ENCODE measurements around the gene SLC9B2.

Gene SLC9B2

GRCh38 chr4:103076747-103077347 lies at the start of gene SLC9B2:
SLC9B2 (minus strand) TSS chr4:103076761; CDS start chr4:103067550, 9,211 bp downstream.
- H4K20me1 ChIP-seq: peaks cover 0 to 19% (median 0%) of the 10 kb centered on the region in 11 experiments; a peak in 4 of 22 replicates
- H3K27ac ChIP-seq: peak within 1 kb of the TSS; percentile 76 to 98 (median 95)
- peak within 1 kb of the TSS; percentile 77 to 95 (median 83) for H3K4me2 ChIP-seq
- peaks cover 4 to 39% (median 28%) of the 10 kb centered on the region in 11 experiments; a peak in 18 of 22 replicates for H3K36me3 ChIP-seq
- H3K9me3 ChIP-seq (replicated peaks in 1 of 11): peaks cover 0 to 12% (median 0%) of the 10 kb centered on the region in 11 experiments; a peak in 4 of 22 replicates
- H3K27me3 ChIP-seq: peaks cover 0 to 6% (median 0%) of the 10 kb centered on the region in 11 experiments; a peak in 1 of 22 replicates
- peaks cover 25 to 32% (median 30%) of the 10 kb centered on the region in 10 experiments for H3K4me1 ChIP-seq
- TF ChIP-seq Cebpa-rat (IDR thresholded peaks at IDR 0.05): no peak
- H3K9ac ChIP-seq: peak within 1 kb of the TSS; percentile 87 to 98 (median 92)
- peak within 1 kb of the TSS; percentile 67 to 86 (median 80) for H3K4me3 ChIP-seq

- Histone ChIP-seq H3K36me3 (peaks cover 22 to 98% (median 81%) of the 10 kb centered on the region in 11 experiments; a peak in 21 of 22 replicates), H3K27me3 (no peaks in the 10 kb centered on the region), H3K27ac (no peak overlapping the region), H3K4me2 (peak overlapping the region in 1 of 11 experiments; percentile 25; a peak in 1 of 22 replicates), H3K9me3 (replicated peaks in 1 of 11) (peaks cover 9 to 22% (median 19%) of the 10 kb centered on the region in 11 experiments; a peak in 19 of 22 replicates), H4K20me1 (no peaks in the 10 kb centered on the region), H3K4me3 (no peak overlapping the region), H3K9ac (no peak overlapping the region), H3K4me1 (peaks cover 0 to 8% (median 0%) of the 10 kb centered on the region in 10 experiments; a peak in 2 of 20 replicates)
- TF ChIP-seq Cebpa-rat (IDR thresholded peaks at IDR 0.05): no peak
Observed at GRCh38 chr4:103126126-103126525, 49.6 kb upstream of the SLC9B2 start.

GRCh38 chr4:103123114-103123513 lies 46.6 kb upstream of the SLC9B2 start:
- Histone ChIP-seq H3K4me2 (no peak overlapping the region), H4K20me1 (no peaks in the 10 kb centered on the region), H3K9ac (no peak overlapping the region), H3K4me1 (peaks cover 0 to 8% (median 0%) of the 10 kb centered on the region in 10 experiments; a peak in 2 of 20 replicates), H3K27me3 (no peaks in the 10 kb centered on the region), H3K9me3 (replicated peaks in 1 of 11) (peaks cover under 1 to 4% (median 2%) of the 10 kb centered on the region in 11 experiments; a peak in 12 of 22 replicates), H3K4me3 (no peak overlapping the region), H3K27ac (no peak overlapping the region), H3K36me3 (peaks cover 13 to 98% (median 78%) of the 10 kb centered on the region in 11 experiments; a peak in 21 of 22 replicates)
- TF ChIP-seq Cebpa-rat (IDR thresholded peaks at IDR 0.05): no peak

GRCh38 chr4:103118166-103118565 lies 41.6 kb upstream of the SLC9B2 start:
- no peak for TF ChIP-seq Cebpa-rat (IDR thresholded peaks at IDR 0.05)
- Histone ChIP-seq H3K27ac (no peak overlapping the region), H3K4me1 (no peaks in the 10 kb centered on the region), H3K36me3 (peaks cover 8 to 97% (median 69%) of the 10 kb centered on the region in 11 experiments; a peak in 21 of 22 replicates), H3K9me3 (replicated peaks in 1 of 11) (no peaks in the 10 kb centered on the region), H3K4me2 (no peak overlapping the region), H3K4me3 (no peak overlapping the region), H3K9ac (no peak overlapping the region), H3K27me3 (no peaks in the 10 kb centered on the region), H4K20me1 (no peaks in the 10 kb centered on the region)

GRCh38 chr4:103111598-103111997 lies 35.0 kb upstream of the SLC9B2 start:
- no peaks in the 10 kb centered on the region for H3K27me3 ChIP-seq
- no peak overlapping the region for H3K9ac ChIP-seq
- H3K9me3 ChIP-seq (replicated peaks in 1 of 11): no peaks in the 10 kb centered on the region
- H4K20me1 ChIP-seq: no peaks in the 10 kb centered on the region
- TF ChIP-seq Cebpa-rat (IDR thresholded peaks at IDR 0.05): no peak
- no peak overlapping the region for H3K4me3 ChIP-seq
- no peak overlapping the region for H3K27ac ChIP-seq
- no peak overlapping the region for H3K4me2 ChIP-seq
- H3K4me1 ChIP-seq: no peaks in the 10 kb centered on the region
- peaks cover 18 to 85% (median 66%) of the 10 kb centered on the region in 11 experiments for H3K36me3 ChIP-seq

- no peak overlapping the region for H3K4me2 ChIP-seq
- H3K27me3 ChIP-seq: no peaks in the 10 kb centered on the region
- no peaks in the 10 kb centered on the region for H3K9me3 ChIP-seq (replicated peaks in 1 of 11)
- H3K9ac ChIP-seq: no peak overlapping the region
- no peaks in the 10 kb centered on the region for H3K4me1 ChIP-seq
- no peak overlapping the region for H3K27ac ChIP-seq
- no peak for TF ChIP-seq Cebpa-rat (IDR thresholded peaks at IDR 0.05)
- H3K36me3 ChIP-seq: peaks cover 18 to 81% (median 60%) of the 10 kb centered on the region in 11 experiments
- no peak overlapping the region for H3K4me3 ChIP-seq
- H4K20me1 ChIP-seq: no peaks in the 10 kb centered on the region
Observed at GRCh38 chr4:103108542-103108941, 32.0 kb upstream of the SLC9B2 start.

GRCh38 chr4:103105558-103106356 lies 29.2 kb upstream of the SLC9B2 start:
- H3K27me3 ChIP-seq: no peaks in the 10 kb centered on the region

GRCh38 chr4:103104886-103105285 lies 28.3 kb upstream of the SLC9B2 start:
- Histone ChIP-seq H3K9me3 (replicated peaks in 1 of 11) (no peaks in the 10 kb centered on the region), H3K27ac (no peak overlapping the region), H4K20me1 (no peaks in the 10 kb centered on the region), H3K27me3 (no peaks in the 10 kb centered on the region), H3K9ac (no peak overlapping the region), H3K4me3 (no peak overlapping the region), H3K4me1 (no peaks in the 10 kb centered on the region), H3K4me2 (no peak overlapping the region), H3K36me3 (peaks cover 18 to 60% (median 40%) of the 10 kb centered on the region in 11 experiments)
- peak in 1 of 11 experiments; percentile 31; a peak in 1 of 22 replicates for TF ChIP-seq Cebpa-rat (IDR thresholded peaks at IDR 0.05)

More at GRCh38 chr4:103105558-103106356, 29.2 kb upstream of the SLC9B2 start:
- Histone ChIP-seq H3K4me1 (no peaks in the 10 kb centered on the region), H3K9me3 (replicated peaks in 1 of 11) (no peaks in the 10 kb centered on the region), H3K27ac (no peak overlapping the region), H3K4me2 (no peak overlapping the region), H3K36me3 (peaks cover 18 to 69% (median 49%) of the 10 kb centered on the region in 11 experiments), H3K4me3 (no peak overlapping the region), H3K9ac (no peak overlapping the region), H4K20me1 (no peaks in the 10 kb centered on the region)
- no peak for TF ChIP-seq Cebpa-rat (IDR thresholded peaks at IDR 0.05)

- H3K27me3 ChIP-seq: no peaks in the 10 kb centered on the region
- H3K4me3 ChIP-seq: no peak overlapping the region
- TF ChIP-seq Cebpa-rat (IDR thresholded peaks at IDR 0.05): no peak
- no peak overlapping the region for H3K4me2 ChIP-seq
- H4K20me1 ChIP-seq: no peaks in the 10 kb centered on the region; a peak in 1 of 22 replicates
- H3K36me3 ChIP-seq: peaks cover 0 to 18% (median 4%) of the 10 kb centered on the region in 11 experiments; a peak in 7 of 22 replicates
- no peak overlapping the region for H3K9ac ChIP-seq
- no peaks in the 10 kb centered on the region for H3K9me3 ChIP-seq (replicated peaks in 1 of 11)
- no peak overlapping the region for H3K27ac ChIP-seq
- peaks cover 13 to 18% (median 14%) of the 10 kb centered on the region in 10 experiments for H3K4me1 ChIP-seq
Observed at GRCh38 chr4:103100691-103101090, 24.1 kb upstream of the SLC9B2 start.
